ENCODE measurements around the gene HIF1AN. TPM values are rescaled to one million over a fixed set of nuclear protein-coding genes. Genes with fewer than 3 reads are reported as not detected.

Gene HIF1AN
- total and polyA plus RNA-seq, 2 experiments from 2014 or later, result 13.7 to 36.0 TPM

- Histone ChIP-seq H3K36me3 (replicated peaks; ENCODE audit: insufficient read depth, low read depth) (no peaks in the 10 kb centered on the region), H4K20me1 (ENCODE audit: insufficient read depth, poor library complexity, severe bottlenecking) (no peaks in the 10 kb centered on the region), H3K9me3 (ENCODE audit: low read depth) (no peaks in the 10 kb centered on the region), H3K79me2 (no peaks in the 10 kb centered on the region), H3K9me2 (replicated peaks; ENCODE audit: insufficient read depth) (no peaks in the 10 kb centered on the region), H3K4me3 (no peak overlapping the region), H3K27me3 (no peaks in the 10 kb centered on the region), H3K4me1 (ENCODE audit: insufficient read depth) (peaks cover 5% of the 10 kb centered on the region), H3K4me2 (no peak overlapping the region), H3K27ac (no peak overlapping the region), H2AFZ (no peak overlapping the region)
- 72% methylated on average over 8 of the region's 8 CpGs for WGBS (ENCODE audit: low lambda C conversion rate, missing lambda C conversion rate)
- DNase-seq (ENCODE audit: low spot score), result no peak
- no peak for TF ChIP-seq CTCF (IDR thresholded peaks at IDR 0.05; ENCODE audit: poor library complexity)
- no peak for TF ChIP-seq EZH2phosphoT487 (IDR thresholded peaks at IDR 0.05; ENCODE audit: low read depth, severe bottlenecking, unreplicated experiment)
- no peak for TF ChIP-seq EZH2 (IDR thresholded peaks at IDR 0.05; ENCODE audit: borderline replicate concordance)
These were observed 26.4 kb upstream of the HIF1AN start for GRCh38 chr10:100509241-100509840.

GRCh38 chr10:100510533-100511308, 25.0 kb upstream of the HIF1AN start:
- no peaks in the 10 kb centered on the region for H3K27me3 ChIP-seq
- no peak for TF ChIP-seq CTCF (IDR thresholded peaks at IDR 0.05; ENCODE audit: poor library complexity)
- TF ChIP-seq EZH2phosphoT487 (IDR thresholded peaks at IDR 0.05; ENCODE audit: low read depth, severe bottlenecking, unreplicated experiment), result no peak
- TF ChIP-seq EZH2 (IDR thresholded peaks at IDR 0.05; ENCODE audit: borderline replicate concordance), result no peak
- H4K20me1 ChIP-seq (ENCODE audit: insufficient read depth, poor library complexity, severe bottlenecking), result no peaks in the 10 kb centered on the region
- no peaks in the 10 kb centered on the region for H3K9me2 ChIP-seq (replicated peaks; ENCODE audit: insufficient read depth)
- H3K4me2 ChIP-seq, result no peak overlapping the region
- WGBS (ENCODE audit: low lambda C conversion rate, missing lambda C conversion rate), result 91% methylated on average over 7 of the region's 7 CpGs
- H3K27ac ChIP-seq, result no peak overlapping the region
- H3K4me1 ChIP-seq (ENCODE audit: insufficient read depth), result no peaks in the 10 kb centered on the region
- no peak overlapping the region for H2AFZ ChIP-seq
- H3K36me3 ChIP-seq (replicated peaks; ENCODE audit: insufficient read depth, low read depth), result no peaks in the 10 kb centered on the region
- H3K9me3 ChIP-seq (ENCODE audit: low read depth), result no peaks in the 10 kb centered on the region
- H3K4me3 ChIP-seq, result no peak overlapping the region
- DNase-seq (ENCODE audit: low spot score), result no peak
- H3K79me2 ChIP-seq, result no peaks in the 10 kb centered on the region

GRCh38 chr10:100515612-100516011, 20.1 kb upstream of the HIF1AN start:
- Histone ChIP-seq H3K9me2 (replicated peaks; ENCODE audit: insufficient read depth) (no peaks in the 10 kb centered on the region), H3K27me3 (peaks cover 14% of the 10 kb centered on the region), H3K36me3 (replicated peaks; ENCODE audit: insufficient read depth, low read depth) (no peaks in the 10 kb centered on the region), H3K4me3 (no peak overlapping the region), H3K27ac (no peak overlapping the region), H2AFZ (no peak overlapping the region), H3K9me3 (ENCODE audit: low read depth) (no peaks in the 10 kb centered on the region), H3K4me2 (no peak overlapping the region), H3K4me1 (ENCODE audit: insufficient read depth) (peaks cover 9% of the 10 kb centered on the region), H3K79me2 (no peaks in the 10 kb centered on the region), H4K20me1 (ENCODE audit: insufficient read depth, poor library complexity, severe bottlenecking) (no peaks in the 10 kb centered on the region)
- DNase-seq (ENCODE audit: low spot score), result no peak
- TF ChIP-seq EZH2phosphoT487 (IDR thresholded peaks at IDR 0.05; ENCODE audit: low read depth, severe bottlenecking, unreplicated experiment) (no peak), CTCF (IDR thresholded peaks at IDR 0.05; ENCODE audit: poor library complexity) (no peak), EZH2 (IDR thresholded peaks at IDR 0.05; ENCODE audit: borderline replicate concordance) (no peak)
- 83% methylated on average over 3 of the region's 3 CpGs for WGBS (ENCODE audit: low lambda C conversion rate, missing lambda C conversion rate)

Data from hepatocyte (in vitro differentiated cells).